Renal pelvis (tissue), 4 donors: ENCODE data around the gene DEXI. TPM values are rescaled to one million over a fixed set of nuclear protein-coding genes. Genes with fewer than 3 reads are reported as not detected.
"Not testable (repeated sequence)": the region's sequence is repeated elsewhere in the genome, so short reads cannot be mapped to it uniquely, and the experiment has no call there.

Experiments used
- DNase-seq: peaks from one replicate; pipeline ENCODE4 v3.0.0-alpha.2; 2013
- polyA plus RNA-seq, 3 donors: library from polyadenylated mRNA; unstranded; fragments of 120-200 nt; gene quantifications; one replicate each; pipeline ENCODE4 v1.2.1, GENCODE V29; 2013; ENCODE audit not compliant: insufficient read length in 3 of 3

DEXI gene
- polyA plus RNA-seq, 3 donors, result 43.1 to 53.9 (median 48.9) TPM

DNA sequence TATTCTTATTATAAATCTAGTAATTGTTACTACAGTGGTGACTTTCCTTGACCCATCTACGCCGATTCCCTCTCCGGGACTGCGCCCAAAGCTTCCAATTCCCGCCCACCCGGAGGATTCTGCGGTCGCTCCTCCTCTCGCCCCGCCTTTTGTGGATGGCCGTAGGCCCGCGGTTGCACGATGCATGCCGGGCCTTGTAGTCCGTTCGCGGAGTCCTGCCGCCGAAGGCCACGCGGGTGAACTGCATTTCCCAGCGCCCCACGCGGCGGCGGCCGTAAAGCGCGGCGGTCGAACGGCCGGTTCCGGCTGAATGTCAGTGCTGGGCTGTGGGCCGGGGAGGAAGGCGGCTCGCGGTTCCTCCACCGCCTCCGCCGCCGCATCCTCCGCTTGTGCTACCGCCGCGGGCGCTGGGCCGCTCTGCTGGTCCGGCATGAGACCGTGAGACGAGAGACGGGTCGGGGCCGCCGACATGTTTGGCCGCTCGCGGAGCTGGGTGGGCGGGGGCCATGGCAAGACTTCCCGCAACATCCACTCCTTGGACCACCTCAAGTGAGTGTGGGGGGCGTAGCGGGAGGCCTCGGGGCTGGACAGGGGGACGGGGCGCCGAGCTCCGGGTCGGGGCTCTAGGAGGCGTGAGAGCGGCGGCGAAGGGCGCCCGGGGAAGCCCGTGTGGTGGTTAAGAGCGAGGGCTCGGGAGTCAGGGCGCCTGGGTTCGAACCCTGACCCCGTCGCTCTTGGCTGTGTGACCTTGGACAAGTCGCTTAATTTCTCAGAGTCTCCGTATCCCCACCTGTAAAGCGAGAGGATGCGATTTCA is 2.2 kb upstream of the DEXI start, which contains the start of gene CLEC16A:
TSS of gene CLEC16A (plus strand) at position 316 of the 816 bp plus-strand sequence. CDS start at position 470, 154 bp downstream.
- peak; percentile 95 for DNase-seq

GRCh38 chr16:10943064-10943353 is 741 bp upstream of the DEXI start:
- DNase-seq, result no peak

GRCh38 chr16:10941935-10942351 is 325 bp downstream of the DEXI start:
- not testable (repeated sequence) for DNase-seq

DNA sequence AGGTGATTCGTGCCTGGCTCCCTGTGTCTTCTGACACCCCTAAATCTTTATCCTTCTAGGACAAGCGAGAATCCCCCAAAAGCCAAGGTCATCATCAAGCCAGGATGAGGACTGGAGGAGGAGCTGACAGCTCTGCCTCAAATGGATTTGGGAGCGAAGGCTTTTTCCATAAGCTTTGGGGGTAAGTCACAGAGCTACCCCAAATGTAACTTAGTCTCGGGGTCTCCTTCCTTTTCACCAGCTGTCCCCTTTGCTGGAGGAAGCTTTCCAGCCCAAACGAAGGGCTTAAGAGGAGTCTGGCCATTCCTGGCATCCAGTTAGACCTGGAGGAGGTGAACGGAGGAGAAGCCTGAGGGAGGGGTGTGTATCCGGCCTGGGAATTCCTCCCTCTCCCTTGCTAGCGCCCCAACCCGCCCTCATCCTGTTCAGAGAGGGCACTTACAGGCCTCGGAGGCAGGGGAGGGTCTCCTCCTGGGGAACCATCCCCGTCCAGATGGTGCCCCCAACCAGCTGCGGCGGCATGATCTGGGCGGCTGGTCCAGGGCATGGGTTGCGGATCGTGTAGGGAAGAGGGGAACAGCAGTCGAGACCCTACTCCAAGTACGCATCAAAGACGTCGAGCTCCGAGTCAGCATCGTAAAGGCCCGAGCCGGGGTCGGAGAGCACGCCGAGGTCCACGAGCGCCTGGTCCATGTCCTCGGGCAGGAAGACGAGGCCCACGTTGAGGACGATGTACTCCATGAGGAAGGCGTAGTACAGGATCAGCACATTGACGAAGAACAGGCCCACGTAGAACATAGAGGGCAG is 938 bp downstream of the DEXI start:
- no peak for DNase-seq

DNA sequence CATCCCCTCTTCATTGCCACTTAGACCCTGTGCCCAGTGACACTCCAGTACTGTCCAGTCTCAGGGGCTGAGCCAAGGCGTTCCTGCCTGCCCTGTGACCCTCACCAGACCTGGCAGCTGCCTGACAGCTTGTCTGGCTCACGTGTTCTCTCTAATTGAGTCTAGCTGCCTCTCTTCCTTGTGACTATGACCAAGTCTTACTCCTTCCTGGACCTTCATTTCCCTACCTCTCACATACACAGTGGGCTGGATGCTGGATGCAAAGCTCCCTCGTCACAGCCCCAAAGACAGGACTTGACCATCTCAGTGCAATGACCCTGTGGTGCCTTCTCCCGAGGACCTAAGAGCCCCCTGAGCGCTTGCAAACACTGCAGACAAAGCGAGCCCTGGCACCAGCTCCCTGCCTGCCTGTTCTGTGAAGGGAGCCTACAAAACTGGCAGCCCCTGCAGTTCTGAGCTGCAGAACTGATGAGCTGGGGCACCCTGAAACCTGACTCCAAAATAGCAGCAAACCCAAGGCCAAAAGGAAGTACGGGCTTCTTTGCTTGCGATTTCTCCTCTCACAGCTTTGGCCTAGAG is 1.7 kb downstream of the DEXI start:
- no peak for DNase-seq

DNA sequence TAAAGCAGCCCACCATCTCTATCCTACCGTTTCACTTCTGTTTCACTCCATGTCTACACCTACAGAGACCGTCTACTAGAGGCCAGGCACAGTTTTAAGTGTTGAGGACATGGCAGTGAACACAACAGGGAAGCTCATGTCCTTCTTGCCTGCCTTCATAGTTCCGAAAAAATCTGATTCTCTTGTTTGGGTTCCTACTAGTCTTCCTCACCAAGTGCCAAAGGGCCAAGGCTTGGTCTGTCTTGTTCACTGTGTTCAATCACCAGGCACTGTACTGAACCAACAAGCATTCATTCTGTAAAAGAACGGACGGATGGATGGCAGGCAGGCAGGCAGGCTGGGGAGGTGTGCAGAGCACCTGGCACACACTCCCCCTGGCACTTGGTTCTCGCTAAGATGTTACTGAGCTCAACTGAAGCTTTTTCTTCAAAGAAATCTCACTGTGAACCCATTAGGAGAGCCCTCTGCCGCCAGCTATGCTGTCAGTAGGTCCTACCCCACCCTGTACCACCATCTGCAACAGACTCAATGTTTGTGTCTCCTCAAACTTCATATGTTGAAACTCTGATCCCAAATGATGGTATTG is 2.5 kb downstream of the DEXI start:
- DNase-seq, result no peak

DNA sequence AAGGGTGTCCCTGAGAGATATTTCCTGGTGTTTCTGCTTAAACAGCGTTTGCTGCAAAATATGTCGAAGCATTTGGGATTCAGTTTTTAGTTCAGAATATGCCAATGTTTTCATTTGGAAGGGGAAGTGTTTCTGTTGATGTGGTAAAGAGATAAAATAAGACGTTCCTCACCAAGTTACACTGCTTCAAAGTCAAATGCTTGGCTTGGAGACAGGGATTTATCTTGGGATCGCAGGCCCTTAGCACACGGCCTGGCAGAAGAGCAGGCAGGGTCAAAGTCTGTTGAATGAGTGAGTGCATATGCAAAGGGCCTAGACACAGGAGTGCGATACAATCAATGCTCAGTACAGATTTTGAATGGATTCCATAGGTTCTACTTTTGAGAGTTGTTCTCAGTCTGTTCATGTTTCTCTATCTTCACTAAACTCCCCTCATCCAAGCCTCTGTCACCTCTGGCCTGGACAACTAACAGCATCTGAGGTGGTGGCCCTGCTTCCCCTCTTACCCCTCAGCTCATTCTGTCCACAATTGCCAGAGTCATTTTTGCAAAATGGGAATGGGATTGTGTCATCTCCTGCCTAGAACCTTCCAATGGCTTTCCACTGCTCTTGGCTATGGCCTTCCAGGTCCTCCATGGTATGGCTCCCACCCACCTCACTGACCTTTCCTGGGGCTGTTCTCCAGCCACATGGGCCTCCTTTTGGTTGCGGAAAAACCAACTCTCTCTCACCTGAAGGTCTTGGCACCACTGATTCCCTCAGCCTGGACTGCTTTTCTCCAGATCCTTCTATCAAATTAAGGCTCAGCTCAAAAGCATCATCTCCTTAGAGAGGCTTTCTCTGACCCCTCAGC is 3.2 kb downstream of the DEXI start:
- DNase-seq, result no peak

- DNase-seq, result no peak
These were observed 3.9 kb downstream of the DEXI start for GRCh38 chr16:10938321-10938720.

GRCh38 chr16:10937068-10937859 is 5.0 kb downstream of the DEXI start:
- no peak for DNase-seq

DNA sequence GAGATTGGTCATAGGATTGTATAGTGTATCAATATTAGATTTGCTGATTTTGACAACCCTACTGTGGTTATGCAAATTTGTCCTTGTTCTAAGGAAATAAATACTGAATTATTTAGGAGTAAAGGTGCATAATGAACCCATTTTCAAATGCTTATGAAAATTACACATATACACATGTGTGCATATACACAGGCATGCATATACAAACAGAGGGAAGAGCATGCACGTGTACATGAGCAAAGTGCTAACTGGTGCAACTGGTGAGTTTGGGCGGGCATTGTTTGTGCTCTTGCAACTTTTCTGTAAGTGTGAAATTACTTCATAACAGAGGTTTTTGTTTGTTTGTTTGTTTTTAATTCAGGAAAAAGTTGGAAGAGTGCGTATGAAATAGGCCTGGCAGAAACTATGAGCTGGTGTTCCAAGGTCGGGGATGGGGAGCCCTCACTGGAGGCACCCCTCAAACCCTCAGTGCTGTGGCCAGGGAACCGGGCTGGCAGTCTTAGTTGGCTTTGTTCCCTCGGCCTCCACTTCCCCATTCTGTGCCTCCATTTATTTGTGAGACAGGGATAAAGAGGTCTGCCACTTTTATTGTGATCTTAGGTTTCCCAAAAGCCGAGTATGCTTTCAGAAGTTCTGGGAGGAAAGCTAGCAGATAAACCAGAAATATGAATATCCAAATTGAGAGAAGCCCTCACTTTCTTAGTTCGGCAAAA is 5.8 kb downstream of the DEXI start:
- DNase-seq, result no peak

DNA sequence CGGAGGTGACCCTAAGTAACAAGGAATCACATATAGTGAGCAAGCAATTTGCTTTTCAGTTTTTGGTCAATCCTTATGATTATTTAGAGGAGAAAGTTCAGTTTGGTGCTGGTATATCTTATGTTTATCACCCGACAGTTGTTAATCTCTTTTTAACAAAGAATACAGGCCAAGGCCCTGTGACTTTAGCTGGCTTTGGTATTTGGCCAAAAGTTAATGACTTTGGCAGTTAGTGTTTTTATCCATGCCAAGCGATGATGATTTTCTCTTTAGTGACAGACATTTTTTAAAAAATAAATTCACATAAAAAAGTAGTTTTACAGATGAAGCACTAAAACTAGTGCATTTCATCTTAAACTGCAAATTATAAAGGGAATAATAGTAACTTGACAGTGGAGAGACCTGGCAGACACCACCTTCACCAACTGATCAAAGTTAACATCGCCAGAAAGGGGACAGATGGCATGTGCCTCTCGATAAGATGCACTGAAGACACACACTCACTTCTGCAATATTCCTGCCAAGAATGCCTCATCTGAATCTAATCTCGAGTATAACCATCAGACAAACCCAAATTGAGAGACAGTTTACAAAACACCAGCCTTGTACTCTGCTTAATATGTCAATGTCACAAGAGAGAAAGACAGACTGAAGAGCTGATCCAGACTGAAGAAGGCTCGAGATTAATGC is 6.9 kb downstream of the DEXI start:
- no peak for DNase-seq

GRCh38 chr16:10934325-10935107 is 7.8 kb downstream of the DEXI start:
- DNase-seq, result no peak

- no peak for DNase-seq
These were observed 8.4 kb downstream of the DEXI start for GRCh38 chr16:10933865-10934264.

- no peak for DNase-seq
These were observed 9.1 kb downstream of the DEXI start for GRCh38 chr16:10932959-10933710.

DNA sequence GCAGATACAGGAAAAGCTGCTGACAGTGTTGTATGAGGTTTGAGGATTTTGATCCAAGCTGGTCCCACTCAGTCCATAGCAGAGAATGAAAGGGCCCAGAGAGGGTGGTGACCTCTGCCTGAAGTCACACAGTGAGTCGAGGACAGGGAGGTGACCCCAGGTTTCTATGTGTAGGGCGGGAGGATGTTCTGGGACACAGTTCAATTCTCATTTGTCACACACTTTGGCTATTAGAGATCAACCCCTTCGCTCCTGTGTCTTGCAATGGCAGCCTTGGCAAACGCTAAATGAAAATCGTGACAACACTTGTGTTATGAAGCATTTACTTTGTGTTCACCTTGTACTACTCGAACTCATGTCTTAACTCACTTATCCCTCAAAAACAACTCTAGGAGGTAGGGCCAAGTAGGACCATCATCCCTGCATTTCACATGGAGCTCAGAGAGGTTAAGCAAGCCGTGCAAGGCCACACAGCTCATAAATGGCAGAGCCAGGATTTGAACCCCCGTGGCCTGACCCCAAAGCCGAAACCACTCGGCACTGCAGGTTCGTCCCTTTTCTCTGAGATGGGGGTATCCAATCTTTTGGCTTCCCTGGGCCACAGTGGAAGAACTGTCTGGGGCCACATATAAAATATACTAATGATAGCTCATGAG is 10.2 kb downstream of the DEXI start:
- no peak for DNase-seq

GRCh38 chr16:10931134-10931533 is 11.1 kb downstream of the DEXI start:
- no peak for DNase-seq

GRCh38 chr16:10930755-10931093 is 11.5 kb downstream of the DEXI start:
- DNase-seq, result no peak
